ENCODE measurements around the gene GPR65.

The GPR65 gene

GRCh38 chr14:87992718-87993628, 12.0 kb upstream of the GPR65 start, which contains the start of gene GALC:
Gene GALC (minus strand): TSS chr14:87993182. CDS start chr14:87993164, 18 bp downstream.
- Histone ChIP-seq H3K9me3 (ENCODE audit: low read length) (peaks cover 6% of the 10 kb centered on the region), H3K4me1 (ENCODE audit: insufficient read depth, low read length) (no peaks in the 10 kb centered on the region), H2AFZ (ENCODE audit: low read depth, low read length) (no peak within 1 kb of the TSS), H3K4me3 (ENCODE audit: low read length) (no peak within 1 kb of the TSS), H3K36me3 (ENCODE audit: insufficient read depth, low read length) (no peaks in the 10 kb centered on the region), H3K27me3 (ENCODE audit: insufficient read depth, low read length) (no peaks in the 10 kb centered on the region)

GRCh38 chr14:87994974-87995373, 10.0 kb upstream of the GPR65 start:
- no peaks in the 10 kb centered on the region for H3K36me3 ChIP-seq (ENCODE audit: insufficient read depth, low read length)
- no peaks in the 10 kb centered on the region for H3K4me1 ChIP-seq (ENCODE audit: insufficient read depth, low read length)
- no peak overlapping the region for H2AFZ ChIP-seq (ENCODE audit: low read depth, low read length)
- peaks cover 6% of the 10 kb centered on the region for H3K9me3 ChIP-seq (ENCODE audit: low read length)
- H3K27me3 ChIP-seq (ENCODE audit: insufficient read depth, low read length), result no peaks in the 10 kb centered on the region
- H3K4me3 ChIP-seq (ENCODE audit: low read length), result no peak overlapping the region

DNA sequence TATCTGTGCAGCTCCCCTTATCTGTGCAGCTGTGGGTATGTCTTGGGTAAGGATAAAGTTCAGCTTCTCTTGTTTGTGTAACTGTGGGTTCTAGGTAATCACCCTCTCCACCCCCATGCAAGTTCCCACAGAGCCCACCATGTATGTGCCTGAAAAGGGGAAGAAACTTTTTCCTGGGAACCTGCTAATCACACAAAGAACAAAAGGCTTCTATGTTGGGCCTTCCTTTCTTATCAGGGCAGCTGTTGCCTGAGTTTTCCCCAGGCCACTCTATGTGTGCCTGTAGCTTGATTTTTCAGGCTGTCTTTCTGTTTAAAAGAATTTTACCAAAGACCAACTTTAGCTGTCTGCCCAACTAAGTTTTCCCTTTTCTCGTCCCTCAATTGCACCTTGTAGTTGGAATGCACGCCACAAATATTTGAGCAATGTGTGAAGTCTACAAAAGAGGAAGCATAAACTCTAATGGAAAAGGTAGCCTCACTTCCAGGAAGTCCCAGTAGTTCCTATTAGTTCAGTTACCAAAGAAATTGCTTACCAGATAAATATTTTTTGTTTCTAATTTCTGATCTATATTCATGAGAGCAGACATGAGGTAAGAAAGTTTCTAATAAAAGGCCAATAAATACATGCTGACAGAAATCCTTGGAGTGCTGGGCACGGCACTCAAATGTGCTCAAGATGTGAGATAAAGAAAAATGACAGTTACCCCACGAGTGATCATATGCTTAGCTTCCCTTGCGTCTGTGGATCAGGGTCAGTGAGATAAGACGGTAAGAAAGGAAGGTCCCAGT, 9.2 kb upstream of the GPR65 start:
- Histone ChIP-seq H3K27me3 (ENCODE audit: insufficient read depth, low read length) (no peaks in the 10 kb centered on the region), H3K4me1 (ENCODE audit: insufficient read depth, low read length) (no peaks in the 10 kb centered on the region), H2AFZ (ENCODE audit: low read depth, low read length) (no peak overlapping the region), H3K4me3 (ENCODE audit: low read length) (no peak overlapping the region), H3K36me3 (ENCODE audit: insufficient read depth, low read length) (no peaks in the 10 kb centered on the region), H3K9me3 (ENCODE audit: low read length) (peaks cover 6% of the 10 kb centered on the region)

- Histone ChIP-seq H3K36me3 (ENCODE audit: insufficient read depth, low read length) (no peaks in the 10 kb centered on the region), H3K4me1 (ENCODE audit: insufficient read depth, low read length) (no peaks in the 10 kb centered on the region), H3K9me3 (ENCODE audit: low read length) (peaks cover 6% of the 10 kb centered on the region), H2AFZ (ENCODE audit: low read depth, low read length) (no peak overlapping the region), H3K4me3 (ENCODE audit: low read length) (no peak overlapping the region), H3K27me3 (ENCODE audit: insufficient read depth, low read length) (no peaks in the 10 kb centered on the region)
Observed at GRCh38 chr14:87996291-87996592, 8.7 kb upstream of the GPR65 start.

- no peaks in the 10 kb centered on the region for H3K36me3 ChIP-seq (ENCODE audit: insufficient read depth, low read length)
- H3K9me3 ChIP-seq (ENCODE audit: low read length), result peaks cover 2% of the 10 kb centered on the region
- no peak overlapping the region for H3K4me3 ChIP-seq (ENCODE audit: low read length)
- no peaks in the 10 kb centered on the region for H3K27me3 ChIP-seq (ENCODE audit: insufficient read depth, low read length)
- H3K4me1 ChIP-seq (ENCODE audit: insufficient read depth, low read length), result no peaks in the 10 kb centered on the region
- H2AFZ ChIP-seq (ENCODE audit: low read depth, low read length), result no peak overlapping the region
Observed at GRCh38 chr14:87998482-87998881, 6.5 kb upstream of the GPR65 start.

- Histone ChIP-seq H3K36me3 (ENCODE audit: insufficient read depth, low read length) (no peaks in the 10 kb centered on the region), H2AFZ (ENCODE audit: low read depth, low read length) (no peak overlapping the region), H3K27me3 (ENCODE audit: insufficient read depth, low read length) (no peaks in the 10 kb centered on the region), H3K9me3 (ENCODE audit: low read length) (peaks cover 2% of the 10 kb centered on the region), H3K4me1 (ENCODE audit: insufficient read depth, low read length) (no peaks in the 10 kb centered on the region), H3K4me3 (ENCODE audit: low read length) (no peak overlapping the region)
Observed at GRCh38 chr14:87999277-87999676, 5.7 kb upstream of the GPR65 start.

GRCh38 chr14:88002421-88003075, 2.4 kb upstream of the GPR65 start:
- Histone ChIP-seq H2AFZ (ENCODE audit: low read depth, low read length) (no peak overlapping the region), H3K4me1 (ENCODE audit: insufficient read depth, low read length) (no peaks in the 10 kb centered on the region), H3K9me3 (ENCODE audit: low read length) (no peaks in the 10 kb centered on the region), H3K27me3 (ENCODE audit: insufficient read depth, low read length) (no peaks in the 10 kb centered on the region), H3K36me3 (ENCODE audit: insufficient read depth, low read length) (no peaks in the 10 kb centered on the region), H3K4me3 (ENCODE audit: low read length) (no peak overlapping the region)

- H3K4me1 ChIP-seq (ENCODE audit: insufficient read depth, low read length), result no peaks in the 10 kb centered on the region
- H2AFZ ChIP-seq (ENCODE audit: low read depth, low read length), result no peak overlapping the region
- H3K27me3 ChIP-seq (ENCODE audit: insufficient read depth, low read length), result no peaks in the 10 kb centered on the region
- H3K9me3 ChIP-seq (ENCODE audit: low read length), result no peaks in the 10 kb centered on the region
- no peak overlapping the region for H3K4me3 ChIP-seq (ENCODE audit: low read length)
- no peaks in the 10 kb centered on the region for H3K36me3 ChIP-seq (ENCODE audit: insufficient read depth, low read length)
Observed at GRCh38 chr14:88003425-88003824, 1.5 kb upstream of the GPR65 start.

DNA sequence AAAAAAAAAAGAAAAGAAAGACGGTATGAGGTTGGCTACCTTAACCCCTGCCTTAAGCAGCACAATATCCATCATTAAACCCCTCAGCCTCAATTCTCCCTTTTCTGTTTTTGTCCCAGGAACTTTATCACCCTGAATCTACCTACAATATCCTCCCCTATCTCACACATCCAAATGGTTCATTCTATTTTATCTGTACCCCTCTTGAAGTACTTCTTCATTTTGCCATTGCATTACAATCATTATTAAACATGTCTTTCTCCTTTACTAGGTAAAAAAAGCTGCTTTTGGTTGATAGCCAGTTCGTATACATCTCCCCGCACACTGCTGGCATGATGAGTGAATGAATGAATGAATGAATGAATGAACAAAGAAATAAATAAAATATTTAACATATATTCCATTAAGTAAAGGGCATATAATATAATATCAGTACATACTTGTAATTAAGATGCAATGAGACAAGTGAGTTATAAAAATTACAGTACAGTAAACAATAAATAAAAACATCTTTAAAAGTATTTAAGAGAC, 364 bp upstream of the GPR65 start:
- Histone ChIP-seq H3K36me3 (ENCODE audit: insufficient read depth, low read length) (no peaks in the 10 kb centered on the region), H3K9me3 (ENCODE audit: low read length) (no peaks in the 10 kb centered on the region), H3K4me1 (ENCODE audit: insufficient read depth, low read length) (no peaks in the 10 kb centered on the region), H3K27me3 (ENCODE audit: insufficient read depth, low read length) (no peaks in the 10 kb centered on the region), H2AFZ (ENCODE audit: low read depth, low read length) (no peak overlapping the region), H3K4me3 (ENCODE audit: low read length) (no peak overlapping the region)

- no peaks in the 10 kb centered on the region for H3K9me3 ChIP-seq (ENCODE audit: low read length)
- no peaks in the 10 kb centered on the region for H3K27me3 ChIP-seq (ENCODE audit: insufficient read depth, low read length)
- no peaks in the 10 kb centered on the region for H3K4me1 ChIP-seq (ENCODE audit: insufficient read depth, low read length)
- H2AFZ ChIP-seq (ENCODE audit: low read depth, low read length), result no peak overlapping the region
- no peaks in the 10 kb centered on the region for H3K36me3 ChIP-seq (ENCODE audit: insufficient read depth, low read length)
- H3K4me3 ChIP-seq (ENCODE audit: low read length), result no peak overlapping the region
Observed at GRCh38 chr14:88005978-88006851, 1.3 kb downstream of the GPR65 start.

GRCh38 chr14:88007608-88008007, 2.7 kb downstream of the GPR65 start:
- Histone ChIP-seq H3K4me1 (ENCODE audit: insufficient read depth, low read length) (no peaks in the 10 kb centered on the region), H2AFZ (ENCODE audit: low read depth, low read length) (no peak overlapping the region), H3K4me3 (ENCODE audit: low read length) (no peak overlapping the region), H3K27me3 (ENCODE audit: insufficient read depth, low read length) (no peaks in the 10 kb centered on the region), H3K9me3 (ENCODE audit: low read length) (no peaks in the 10 kb centered on the region), H3K36me3 (ENCODE audit: insufficient read depth, low read length) (no peaks in the 10 kb centered on the region)

GRCh38 chr14:88008039-88008742, 3.3 kb downstream of the GPR65 start:
- H3K27me3 ChIP-seq (ENCODE audit: insufficient read depth, low read length), result no peaks in the 10 kb centered on the region
- no peaks in the 10 kb centered on the region for H3K36me3 ChIP-seq (ENCODE audit: insufficient read depth, low read length)
- H3K4me3 ChIP-seq (ENCODE audit: low read length), result no peak overlapping the region
- no peaks in the 10 kb centered on the region for H3K4me1 ChIP-seq (ENCODE audit: insufficient read depth, low read length)
- H3K9me3 ChIP-seq (ENCODE audit: low read length), result no peaks in the 10 kb centered on the region
- no peak overlapping the region for H2AFZ ChIP-seq (ENCODE audit: low read depth, low read length)
